Mammary epithelial cell (primary cell): ENCODE results near the gene CELSR1.

Experiments used
- EZH2 ChIP-seq: IDR thresholded peaks from 2 replicates; pipeline ENCODE4 v1.6.1; 2012; ENCODE audit warnings: low read length, inconsistent platforms, borderline replicate concordance
- TF ChIP-seq, protein P1 (sequence below), 2 donors: IDR thresholded peaks in 1 of 2; conservative IDR thresholded peaks in 1 of 2; 2 replicates each; pipeline ENCODE4 v1.5.1; 2011 to 2012; ENCODE audit warnings: inconsistent platforms in 2 of 2, low read length in 2 of 2, mild to moderate bottlenecking in 2 of 2, control low read depth in 1 of 2, low read depth in 1 of 2; ENCODE audit not compliant: insufficient read depth in 1 of 2; ENCODE audit errors: extremely low read depth in 1 of 2

DNA sequence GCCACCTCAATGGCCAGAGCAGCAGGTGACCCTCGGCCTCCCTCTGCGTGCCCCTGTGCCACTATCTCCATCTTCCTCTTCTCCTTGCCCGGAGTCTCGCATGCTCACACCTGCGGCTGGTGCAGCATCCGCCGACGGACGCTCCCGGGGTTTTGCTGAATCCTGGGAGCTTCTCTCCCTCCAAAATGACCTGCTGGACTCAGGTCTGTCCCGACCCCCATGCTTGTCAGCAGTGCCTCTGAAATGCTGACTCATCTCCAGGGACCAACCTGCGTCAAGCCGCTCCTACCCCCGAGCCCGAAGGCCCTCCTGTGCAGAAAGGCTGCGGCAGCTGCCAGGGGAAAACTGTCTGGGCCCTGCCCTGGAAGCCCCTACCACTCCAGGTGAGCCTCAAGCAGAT, 58.4 kb downstream of the CELSR1 start:
- TF ChIP-seq, protein P1, sequence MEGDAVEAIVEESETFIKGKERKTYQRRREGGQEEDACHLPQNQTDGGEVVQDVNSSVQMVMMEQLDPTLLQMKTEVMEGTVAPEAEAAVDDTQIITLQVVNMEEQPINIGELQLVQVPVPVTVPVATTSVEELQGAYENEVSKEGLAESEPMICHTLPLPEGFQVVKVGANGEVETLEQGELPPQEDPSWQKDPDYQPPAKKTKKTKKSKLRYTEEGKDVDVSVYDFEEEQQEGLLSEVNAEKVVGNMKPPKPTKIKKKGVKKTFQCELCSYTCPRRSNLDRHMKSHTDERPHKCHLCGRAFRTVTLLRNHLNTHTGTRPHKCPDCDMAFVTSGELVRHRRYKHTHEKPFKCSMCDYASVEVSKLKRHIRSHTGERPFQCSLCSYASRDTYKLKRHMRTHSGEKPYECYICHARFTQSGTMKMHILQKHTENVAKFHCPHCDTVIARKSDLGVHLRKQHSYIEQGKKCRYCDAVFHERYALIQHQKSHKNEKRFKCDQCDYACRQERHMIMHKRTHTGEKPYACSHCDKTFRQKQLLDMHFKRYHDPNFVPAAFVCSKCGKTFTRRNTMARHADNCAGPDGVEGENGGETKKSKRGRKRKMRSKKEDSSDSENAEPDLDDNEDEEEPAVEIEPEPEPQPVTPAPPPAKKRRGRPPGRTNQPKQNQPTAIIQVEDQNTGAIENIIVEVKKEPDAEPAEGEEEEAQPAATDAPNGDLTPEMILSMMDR (conservative IDR thresholded peaks at IDR 0.05 in 1 of 2, IDR thresholded peaks at IDR 0.05 in 1 of 2; ENCODE audit: extremely low read depth in 1 of 2, insufficient read depth in 1 of 2, low read depth in 1 of 2, low read length in 2 of 2), result no peak
- TF ChIP-seq EZH2, result no peak
